Measurements from ENCODE around the gene RB1. TPM values are rescaled to one million over a fixed set of nuclear protein-coding genes. Genes with fewer than 3 reads are reported as not detected.
"Not testable (repeated sequence)": the region's sequence is repeated elsewhere in the genome, so short reads cannot be mapped to it uniquely, and the experiment has no call there.

Gene RB1
- total RNA-seq, 3 donors from 2014 or later (not counting 1 experiment from before 2014, with no cell fraction given), result 25.5 to 28.3 (median 26.9) TPM

- Histone ChIP-seq H3K4me3 (ENCODE audit: low read length) (no peak overlapping the region), H3K27me3 (ENCODE audit: control insufficient read depth, insufficient read depth, low read length) (no peaks in the 10 kb centered on the region), H3K27ac (ENCODE audit: low read length) (no peak overlapping the region), H3K9me3 (ENCODE audit: control insufficient read depth, insufficient read depth, low read length) (no peaks in the 10 kb centered on the region), H3K36me3 (ENCODE audit: control insufficient read depth, insufficient read depth, low read length) (no peaks in the 10 kb centered on the region), H3K4me1 (ENCODE audit: control insufficient read depth, insufficient read depth, low read length) (no peaks in the 10 kb centered on the region)
- ATAC-seq (no peak), DNase-seq (no peak)
- Mint-ChIP-seq H3K4me3 (no peak overlapping the region), H3K27ac (peak overlapping the region in 1 of 2 donors; percentile 54), H3K9me3 (peaks cover 0 to 6% of the 10 kb centered on the region in 2 donors), H3K4me1 (peaks cover 14 to 21% of the 10 kb centered on the region in 2 donors), H3K36me3 (no peaks in the 10 kb centered on the region), H3K27me3 (ENCODE audit: low read depth in 2 of 2) (no peaks in the 10 kb centered on the region)
- intact Hi-C loops (cut with micrococcal nuclease), result no loop called here
- TF ChIP-seq CTCF (IDR thresholded peaks at IDR 0.05), result no peak
Observed at GRCh38 chr13:48426052-48426451, 122.5 kb downstream of the RB1 start.

- 86% methylated on average over 7 of the region's 9 CpGs for WGBS (ENCODE audit: insufficient coverage)
Observed at GRCh38 chr13:48426755-48427298, 123.3 kb downstream of the RB1 start.

GRCh38 chr13:48429036-48429435 lies 125.5 kb downstream of the RB1 start:
- intact Hi-C loops (cut with micrococcal nuclease), result no loop called here
- Histone ChIP-seq H3K27ac (ENCODE audit: low read length) (no peak overlapping the region), H3K36me3 (ENCODE audit: control insufficient read depth, insufficient read depth, low read length) (no peaks in the 10 kb centered on the region), H3K9me3 (ENCODE audit: control insufficient read depth, insufficient read depth, low read length) (no peaks in the 10 kb centered on the region), H3K27me3 (ENCODE audit: control insufficient read depth, insufficient read depth, low read length) (no peaks in the 10 kb centered on the region), H3K4me1 (ENCODE audit: control insufficient read depth, insufficient read depth, low read length) (no peaks in the 10 kb centered on the region), H3K4me3 (ENCODE audit: low read length) (no peak overlapping the region)
- H3K27ac Mint-ChIP-seq, result no peak overlapping the region
- H3K9me3 Mint-ChIP-seq, result peaks cover 0 to 2% of the 10 kb centered on the region in 2 donors
- ATAC-seq, result no peak
- H3K27me3 Mint-ChIP-seq (ENCODE audit: low read depth in 2 of 2), result no peaks in the 10 kb centered on the region
- H3K36me3 Mint-ChIP-seq, result no peaks in the 10 kb centered on the region
- TF ChIP-seq CTCF (IDR thresholded peaks at IDR 0.05), result no peak
- 85% methylated on average over 3 of the region's 3 CpGs for WGBS (ENCODE audit: insufficient coverage)
- peaks cover 27 to 34% of the 10 kb centered on the region in 2 donors for H3K4me1 Mint-ChIP-seq
- no peak overlapping the region for H3K4me3 Mint-ChIP-seq
- no peak for DNase-seq

More at GRCh38 chr13:48426755-48427298, 123.3 kb downstream of the RB1 start:
- H3K36me3 Mint-ChIP-seq; intact Hi-C loops (cut with micrococcal nuclease); ATAC-seq; DNase-seq; H3K4me3 ChIP-seq (ENCODE audit: low read length); H3K27me3 Mint-ChIP-seq (ENCODE audit: low read depth in 2 of 2); H3K27ac ChIP-seq (ENCODE audit: low read length); H3K36me3 ChIP-seq (ENCODE audit: control insufficient read depth, insufficient read depth, low read length); H3K27me3 ChIP-seq (ENCODE audit: control insufficient read depth, insufficient read depth, low read length); H3K9me3 ChIP-seq (ENCODE audit: control insufficient read depth, insufficient read depth, low read length); H3K4me1 ChIP-seq (ENCODE audit: control insufficient read depth, insufficient read depth, low read length); H3K9me3 Mint-ChIP-seq; H3K4me3 Mint-ChIP-seq: not testable (repeated sequence)
- H3K4me1 Mint-ChIP-seq, result peaks cover 21 to 28% of the 10 kb centered on the region in 2 donors
- peak overlapping the region in 1 of 2 donors; percentile 54 for H3K27ac Mint-ChIP-seq

GRCh38 chr13:48429886-48430285 lies 126.3 kb downstream of the RB1 start:
- no peak overlapping the region for H3K27ac Mint-ChIP-seq
- no peaks in the 10 kb centered on the region for H3K4me1 ChIP-seq (ENCODE audit: control insufficient read depth, insufficient read depth, low read length)
- no peak overlapping the region for H3K27ac ChIP-seq (ENCODE audit: low read length)
- no peaks in the 10 kb centered on the region for H3K9me3 ChIP-seq (ENCODE audit: control insufficient read depth, insufficient read depth, low read length)
- DNase-seq (no peak), ATAC-seq (no peak)
- H3K27me3 Mint-ChIP-seq (ENCODE audit: low read depth in 2 of 2), result no peaks in the 10 kb centered on the region
- no peaks in the 10 kb centered on the region for H3K36me3 ChIP-seq (ENCODE audit: control insufficient read depth, insufficient read depth, low read length)
- no peak overlapping the region for H3K4me3 Mint-ChIP-seq
- no peak for TF ChIP-seq CTCF (IDR thresholded peaks at IDR 0.05)
- no peak overlapping the region for H3K4me3 ChIP-seq (ENCODE audit: low read length)
- H3K36me3 Mint-ChIP-seq, result no peaks in the 10 kb centered on the region
- no peaks in the 10 kb centered on the region for H3K27me3 ChIP-seq (ENCODE audit: control insufficient read depth, insufficient read depth, low read length)
- H3K4me1 Mint-ChIP-seq, result peaks cover 33 to 40% of the 10 kb centered on the region in 2 donors
- H3K9me3 Mint-ChIP-seq, result peaks cover 0 to 2% of the 10 kb centered on the region in 2 donors
- intact Hi-C loops (cut with micrococcal nuclease), result no loop called here

All from natural killer cell (primary cell).